ENCODE measurements around the gene OLFM1. TPM values are rescaled to one million over a fixed set of nuclear protein-coding genes. Genes with fewer than 3 reads are reported as not detected.

Gene OLFM1
- total RNA-seq, 2 donors from 2014 or later, result 6.3 to 7.8 TPM

- Histone ChIP-seq H3K27ac (no peak overlapping the region), H3K9me3 (no peaks in the 10 kb centered on the region), H3K4me3 (no peak overlapping the region), H3K4me1 (peaks cover 16% of the 10 kb centered on the region), H3K36me3 (replicated peaks in 1 of 2; ENCODE audit: insufficient read depth in 1 of 2, low read depth in 2 of 2) (no peaks in the 10 kb centered on the region), H3K27me3 (no peaks in the 10 kb centered on the region)
- WGBS, 2 donors, result 66 to 75% methylated on average over 3 to 9 of the region's 9 CpGs
- intact Hi-C loops (cut with DNase I), result no loop called here
- ATAC-seq (no peak), DNase-seq (no peak)
- TF ChIP-seq POLR2A (IDR thresholded peaks at IDR 0.05), result no peak
Observed at GRCh38 chr9:135103001-135103446, 15.6 kb downstream of the OLFM1 start.

- no peaks in the 10 kb centered on the region for H3K36me3 ChIP-seq (replicated peaks in 1 of 2; ENCODE audit: insufficient read depth in 1 of 2, low read depth in 2 of 2)
- H3K27ac ChIP-seq, result no peak overlapping the region
- 71 to 91% methylated on average over 24 to 26 of the region's 28 CpGs for WGBS, 2 donors
- intact Hi-C loops (cut with DNase I), result no loop called here
- H3K4me3 ChIP-seq, result no peak overlapping the region
- no peaks in the 10 kb centered on the region for H3K9me3 ChIP-seq
- peaks cover 16% of the 10 kb centered on the region for H3K4me1 ChIP-seq
- no peaks in the 10 kb centered on the region for H3K27me3 ChIP-seq
- no peak for DNase-seq
- ATAC-seq, result no peak
- TF ChIP-seq CTCF (IDR thresholded peaks at IDR 0.05) (no peak), POLR2A (IDR thresholded peaks at IDR 0.05) (no peak)
Observed at GRCh38 chr9:135103931-135104639, 16.6 kb downstream of the OLFM1 start.

GRCh38 chr9:135104761-135105160, 17.3 kb downstream of the OLFM1 start:
- no peak for ATAC-seq
- Histone ChIP-seq H3K27me3 (no peaks in the 10 kb centered on the region), H3K27ac (no peak overlapping the region), H3K4me1 (peaks cover 15% of the 10 kb centered on the region), H3K36me3 (replicated peaks in 1 of 2; ENCODE audit: insufficient read depth in 1 of 2, low read depth in 2 of 2) (no peaks in the 10 kb centered on the region), H3K4me3 (no peak overlapping the region), H3K9me3 (no peaks in the 10 kb centered on the region)
- DNase-seq, result no peak
- TF ChIP-seq CTCF (IDR thresholded peaks at IDR 0.05) (no peak), POLR2A (IDR thresholded peaks at IDR 0.05) (no peak)
- WGBS, 2 donors, result 80 to 87% methylated on average over 11 to 12 of the region's 12 CpGs
- intact Hi-C loops (cut with DNase I), result no loop called here

DNA sequence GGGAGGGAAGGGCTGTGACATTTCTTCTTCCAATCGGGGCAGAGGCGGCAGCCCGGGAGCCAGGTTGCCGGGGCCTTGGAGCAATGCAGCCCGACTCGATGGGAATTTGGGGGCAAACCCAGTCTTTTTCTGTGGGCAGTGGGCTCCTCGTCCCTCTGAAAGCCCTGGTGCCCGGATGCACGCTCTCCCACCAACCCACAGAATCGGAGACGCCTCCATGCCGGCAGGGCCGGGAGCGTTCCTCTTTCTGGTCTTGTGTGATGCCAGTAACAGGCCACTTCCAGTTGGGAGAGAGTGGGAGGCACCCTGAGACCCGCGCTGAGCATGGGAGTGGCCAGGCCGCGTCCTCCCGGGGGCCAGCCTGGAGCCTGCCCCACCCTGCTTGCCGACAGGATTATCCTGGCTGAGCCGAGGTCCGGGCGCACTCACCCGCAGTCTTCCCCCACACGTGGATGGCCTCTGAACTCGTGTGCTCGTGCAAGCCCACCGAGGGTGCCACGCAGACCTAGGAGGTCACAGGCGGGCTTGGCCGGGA, 17.8 kb downstream of the OLFM1 start:
- Histone ChIP-seq H3K4me3 (no peak overlapping the region), H3K27ac (no peak overlapping the region), H3K9me3 (no peaks in the 10 kb centered on the region), H3K36me3 (replicated peaks in 1 of 2; ENCODE audit: insufficient read depth in 1 of 2, low read depth in 2 of 2) (no peaks in the 10 kb centered on the region), H3K27me3 (no peaks in the 10 kb centered on the region), H3K4me1 (peaks cover 9% of the 10 kb centered on the region)
- TF ChIP-seq CTCF (IDR thresholded peaks at IDR 0.05) (no peak), POLR2A (IDR thresholded peaks at IDR 0.05) (no peak)
- WGBS, 2 donors, result 65 to 78% methylated on average over 10 to 31 of the region's 31 CpGs
- intact Hi-C loops (cut with DNase I), result no loop called here
- DNase-seq (no peak), ATAC-seq (no peak)

DNA sequence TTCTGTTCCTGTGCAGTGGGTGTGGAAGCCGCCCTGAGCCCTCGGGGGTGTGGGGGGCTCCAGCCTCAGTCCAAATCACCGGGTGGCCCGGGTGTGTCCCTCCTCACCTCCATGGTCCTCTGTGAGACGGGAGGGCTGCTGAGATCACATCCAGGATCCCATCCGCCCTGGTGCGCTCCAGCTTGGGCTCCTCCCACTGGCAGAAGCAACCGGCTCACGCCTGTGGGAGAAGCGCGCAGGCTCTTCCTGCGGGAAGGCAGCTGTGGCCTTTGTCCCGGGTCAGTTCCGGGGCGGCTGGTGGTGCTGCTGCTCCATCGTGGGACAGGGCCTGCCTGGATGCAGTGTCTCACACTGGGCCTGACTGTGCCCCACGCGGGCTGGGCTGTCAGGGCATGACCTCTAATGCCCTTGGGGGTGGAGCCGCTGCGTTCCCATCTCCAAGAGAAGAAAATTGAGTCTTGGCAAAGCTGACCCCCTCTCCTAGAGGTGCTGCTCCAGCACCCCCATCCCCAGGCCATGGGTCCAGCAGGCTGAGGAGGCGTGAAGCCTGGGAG, 18.5 kb downstream of the OLFM1 start:
- H3K27ac ChIP-seq, result no peak overlapping the region
- H3K36me3 ChIP-seq (replicated peaks in 1 of 2; ENCODE audit: insufficient read depth in 1 of 2, low read depth in 2 of 2), result no peaks in the 10 kb centered on the region
- DNase-seq (no peak), ATAC-seq (no peak)
- intact Hi-C loops (cut with DNase I), result no loop called here
- no peaks in the 10 kb centered on the region for H3K27me3 ChIP-seq
- TF ChIP-seq POLR2A (IDR thresholded peaks at IDR 0.05) (no peak), CTCF (IDR thresholded peaks at IDR 0.05) (no peak)
- H3K4me3 ChIP-seq, result no peak overlapping the region
- peaks cover 2% of the 10 kb centered on the region for H3K4me1 ChIP-seq
- no peaks in the 10 kb centered on the region for H3K9me3 ChIP-seq
- WGBS, 2 donors, result 63 to 80% methylated on average over 16 to 21 of the region's 21 CpGs

Measured in body of pancreas (tissue), 4 donors.